NCI-H226 (cell line): ENCODE measurements around the gene MOCOS.

Experiments used
- DNase-seq: peaks from one replicate; pipeline ENCODE4 v3.0.0-alpha.2; 2015

MOCOS gene

GRCh38 chr18:36275561-36275960 is 88.3 kb downstream of the MOCOS start:
- DNase-seq, result no peak

- DNase-seq, result no peak
These were observed 91.7 kb downstream of the MOCOS start for GRCh38 chr18:36279001-36279400.

- no peak for DNase-seq
These were observed 94.6 kb downstream of the MOCOS start for GRCh38 chr18:36281936-36282335.

- DNase-seq, result no peak
These were observed 96.2 kb downstream of the MOCOS start for GRCh38 chr18:36283448-36283847.

- no peak for DNase-seq
These were observed 97.0 kb downstream of the MOCOS start for GRCh38 chr18:36284268-36284667.

GRCh38 chr18:36284671-36285295 is 97.5 kb downstream of the MOCOS start:
- DNase-seq, result no peak

- no peak for DNase-seq
These were observed 100.4 kb downstream of the MOCOS start for GRCh38 chr18:36287653-36288052.

GRCh38 chr18:36288689-36289088 is 101.4 kb downstream of the MOCOS start:
- DNase-seq, result no peak

- no peak for DNase-seq
These were observed 106.7 kb downstream of the MOCOS start for GRCh38 chr18:36294031-36294430.

- no peak for DNase-seq
These were observed 107.9 kb downstream of the MOCOS start for GRCh38 chr18:36295214-36295613.

- DNase-seq, result no peak
These were observed 108.6 kb downstream of the MOCOS start for GRCh38 chr18:36295880-36296301.

GRCh38 chr18:36296650-36297416 is 109.5 kb downstream of the MOCOS start:
- peak; percentile 35 for DNase-seq

GRCh38 chr18:36297417-36298125 is 110.3 kb downstream of the MOCOS start, which contains the start of gene FHOD3:
TSS of gene FHOD3 (plus strand) at chr18:36297713. CDS start at chr18:36297836, 123 bp downstream.
- peak; percentile 36 for DNase-seq

GRCh38 chr18:36298126-36298741 is 110.9 kb downstream of the MOCOS start:
- DNase-seq, result no peak

GRCh38 chr18:36299015-36299414 is 111.7 kb downstream of the MOCOS start:
- DNase-seq, result no peak

GRCh38 chr18:36300211-36300610 is 112.9 kb downstream of the MOCOS start:
- no peak for DNase-seq

GRCh38 chr18:36301884-36302283 is 114.6 kb downstream of the MOCOS start:
- no peak for DNase-seq

- no peak for DNase-seq
These were observed 115.4 kb downstream of the MOCOS start for GRCh38 chr18:36302676-36303075.

- DNase-seq, result no peak
These were observed 116.0 kb downstream of the MOCOS start for GRCh38 chr18:36303211-36303844.

- no peak for DNase-seq
These were observed 117.4 kb downstream of the MOCOS start for GRCh38 chr18:36304723-36305122.

- no peak for DNase-seq
These were observed 118.1 kb downstream of the MOCOS start for GRCh38 chr18:36305375-36305774.

GRCh38 chr18:36307513-36307912 is 120.2 kb downstream of the MOCOS start:
- no peak for DNase-seq
